T-helper 2 cell treated with Interferon-gamma antibody and Interleukin-4, amounts not matched to agents 100 ng/mL and 5 ng/mL, for 36 hours (primary cell): ENCODE results near the gene TMEM121. TPM values are rescaled to one million over a fixed set of nuclear protein-coding genes. Genes with fewer than 3 reads are reported as not detected.

Source experiments
- intact Hi-C: fragments of 100-400 bp; cut with micrococcal nuclease; formaldehyde crosslinking; loops from one replicate; pipeline ENCODE4 v1.15.1; 2023
- total RNA-seq: library from RNA; stranded (reverse); gene quantifications from 2 replicates; pipeline ENCODE4 v1.2.3, GENCODE V29; 2022

The TMEM121 gene
- total RNA-seq, 1 donor from 2014 or later = 4.1 TPM

DNA sequence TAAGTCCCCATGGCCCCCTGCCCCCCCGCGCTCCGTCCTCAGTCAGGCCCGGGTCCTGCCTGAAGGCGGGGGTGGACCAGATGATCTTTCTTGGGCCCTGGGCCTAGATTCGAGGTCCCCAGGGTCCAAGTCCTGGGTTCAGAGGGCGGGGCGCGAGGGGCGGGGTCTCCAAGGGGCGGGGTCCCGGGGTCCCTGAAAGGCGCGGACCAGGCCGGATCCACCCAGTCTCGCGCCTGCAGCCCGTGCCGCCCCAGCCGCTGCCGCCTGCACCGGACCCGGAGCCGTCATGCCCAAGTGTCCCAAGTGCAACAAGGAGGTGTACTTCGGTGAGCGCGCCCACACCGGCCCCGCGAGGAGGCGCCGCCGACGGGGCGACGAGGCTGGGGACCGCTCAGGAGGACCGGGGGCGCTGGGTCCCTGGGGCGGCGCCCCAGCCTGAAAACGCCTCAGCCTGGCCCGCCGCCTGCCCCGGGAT is 39.4 kb upstream of the TMEM121 start:
- intact Hi-C loops = loop anchor here (10.0 kb wide), 1 partner anchor 422 kb away; the partner anchor contains the start of gene GPR132

DNA sequence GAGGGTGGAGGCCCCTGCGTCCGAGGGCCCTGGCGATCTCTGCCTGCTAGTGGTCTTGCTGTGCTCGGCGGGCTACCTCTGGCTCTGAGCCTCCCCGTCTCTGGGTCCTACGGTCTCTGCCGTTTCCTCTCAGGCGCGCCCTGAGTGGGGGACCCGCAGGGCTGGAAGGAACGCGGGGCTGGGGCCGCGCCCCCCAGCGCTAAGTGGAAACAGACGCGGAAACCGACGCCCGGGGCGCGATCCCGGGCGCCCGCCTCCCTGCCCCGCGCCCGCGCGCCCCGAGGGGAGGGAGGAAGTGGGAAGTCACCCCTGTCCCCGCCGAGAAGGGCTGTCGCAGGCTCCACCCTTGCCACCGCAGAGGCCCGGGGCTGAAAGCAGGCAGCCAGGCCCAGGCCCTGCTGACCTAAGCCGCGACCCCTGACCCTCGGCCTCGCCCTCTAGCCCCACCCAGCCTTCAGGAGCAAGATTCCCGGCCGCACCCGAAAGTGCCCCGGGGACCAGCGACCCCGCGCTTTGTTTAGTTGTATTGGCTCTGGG is 38.9 kb upstream of the TMEM121 start:
- intact Hi-C loops = loop anchor here (10.0 kb wide), 1 partner anchor 423 kb away; the partner anchor contains the start of gene GPR132

DNA sequence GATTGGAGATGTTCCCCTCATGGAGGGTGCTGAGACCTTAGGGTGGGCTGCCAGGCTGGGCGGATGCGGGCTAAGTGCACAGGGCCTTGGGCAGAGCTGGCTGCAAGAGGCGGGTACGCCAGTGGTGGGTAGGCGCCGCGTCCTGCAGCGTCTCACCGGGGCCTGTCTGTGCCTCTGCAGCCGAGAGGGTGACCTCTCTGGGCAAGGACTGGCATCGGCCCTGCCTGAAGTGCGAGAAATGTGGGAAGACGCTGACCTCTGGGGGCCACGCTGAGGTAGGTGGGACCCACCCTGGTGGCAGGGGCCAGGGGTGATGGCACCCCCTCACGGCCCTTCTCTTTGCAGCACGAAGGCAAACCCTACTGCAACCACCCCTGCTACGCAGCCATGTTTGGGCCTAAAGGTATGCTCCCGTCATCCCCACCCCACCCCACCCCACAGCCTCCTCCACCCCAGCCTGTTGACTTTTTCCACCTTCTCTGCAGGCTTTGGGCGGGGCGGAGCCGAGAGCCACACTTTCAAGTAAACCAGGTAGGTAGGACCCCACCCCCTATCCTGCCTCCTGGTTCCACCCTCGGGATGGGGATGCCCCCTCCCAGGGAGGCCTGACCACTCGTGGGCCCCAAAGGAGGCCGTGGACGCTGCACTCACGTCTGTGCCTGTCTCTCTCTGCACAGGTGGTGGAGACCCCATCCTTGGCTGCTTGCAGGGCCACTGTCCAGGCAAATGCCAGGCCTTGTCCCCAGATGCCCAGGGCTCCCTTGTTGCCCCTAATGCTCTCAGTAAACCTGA is 38.2 kb upstream of the TMEM121 start:
- intact Hi-C loops = loop anchor here (10.0 kb wide), 1 partner anchor 423 kb away; the partner anchor contains the start of gene GPR132

DNA sequence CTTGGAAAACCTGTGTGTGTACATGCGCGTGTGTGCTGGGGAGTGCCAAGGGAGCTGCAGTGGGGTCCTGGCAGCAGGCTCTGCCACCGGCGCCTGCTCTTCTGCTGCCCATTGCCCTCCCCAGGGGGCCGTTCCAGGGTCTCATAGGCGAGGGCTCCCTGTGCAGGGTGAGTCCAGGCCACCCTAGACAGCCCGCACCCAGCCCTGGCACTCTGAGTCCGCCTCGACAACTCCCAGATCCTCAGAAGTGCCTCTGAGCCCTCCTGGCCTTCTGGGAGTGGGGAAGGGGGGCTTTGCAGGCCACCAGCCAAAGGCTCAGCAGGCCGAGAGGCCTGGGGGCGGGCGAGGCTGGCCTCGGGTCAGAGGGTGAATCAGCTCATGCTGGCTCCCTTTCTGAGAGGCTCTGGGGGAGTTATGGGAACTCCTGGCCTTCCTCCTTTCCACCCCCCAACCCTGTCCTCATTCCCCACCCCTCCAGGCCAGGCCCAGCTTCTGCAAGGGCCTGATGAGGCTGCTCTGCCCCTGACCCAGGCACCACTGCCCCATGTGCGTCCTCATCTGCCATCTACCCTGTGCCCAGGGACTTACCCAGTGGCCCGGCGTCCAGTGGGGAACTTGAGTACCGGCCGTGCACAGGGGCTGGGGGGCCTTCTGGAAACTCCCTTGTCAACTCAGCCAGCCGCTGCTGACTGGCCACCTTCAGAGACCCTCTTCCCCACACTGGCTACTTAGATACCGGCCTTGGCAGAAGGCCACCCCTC is 37.4 kb upstream of the TMEM121 start:
- intact Hi-C loops = loop anchor here (1.0 to 10.0 kb wide), 2 partner anchors 118 to 424 kb away; partner anchors contain the start of gene GPR132

DNA sequence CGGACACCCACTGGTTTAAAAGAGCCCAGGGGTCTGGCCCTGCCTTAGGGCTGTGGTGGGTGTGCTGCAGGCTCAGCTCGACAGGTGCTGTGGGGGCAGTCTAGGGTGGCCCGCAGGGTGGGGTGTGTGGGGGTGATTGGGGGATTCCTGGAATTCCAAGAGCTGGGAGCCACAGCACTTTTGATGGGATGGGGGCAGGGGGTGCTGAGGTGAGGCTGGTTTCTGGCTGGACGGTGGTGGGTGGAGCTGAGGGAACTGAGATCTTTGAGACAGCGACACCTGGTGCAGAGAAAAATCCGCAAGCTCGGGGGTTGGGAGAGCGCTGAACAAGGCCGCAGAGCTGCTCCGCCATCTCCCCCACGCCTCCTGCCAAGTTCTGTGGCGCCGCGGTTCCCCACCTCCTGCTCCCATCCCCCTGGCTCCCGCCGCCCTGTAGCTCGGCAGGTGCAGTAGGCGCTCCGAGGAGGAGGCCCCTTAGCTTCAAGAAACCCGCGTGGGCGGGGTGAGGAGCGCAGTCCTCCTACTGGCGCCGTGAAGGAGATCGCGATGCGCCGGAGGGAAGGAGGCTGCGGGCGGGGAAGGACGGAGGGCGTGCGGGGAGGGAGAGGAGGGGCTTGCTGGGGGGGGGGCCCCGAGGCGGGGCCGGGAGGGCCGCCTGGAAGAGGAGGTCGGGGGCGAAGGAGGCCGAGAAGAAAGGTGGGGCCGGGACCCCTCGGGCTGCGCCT is 36.7 kb upstream of the TMEM121 start:
- intact Hi-C loops = loop anchor here (1.0 to 10.0 kb wide), 10 partner anchors 8 to 1772 kb away; partner anchors contain the start of genes BRF1, CLBA1, CRIP2 and GPR132

DNA sequence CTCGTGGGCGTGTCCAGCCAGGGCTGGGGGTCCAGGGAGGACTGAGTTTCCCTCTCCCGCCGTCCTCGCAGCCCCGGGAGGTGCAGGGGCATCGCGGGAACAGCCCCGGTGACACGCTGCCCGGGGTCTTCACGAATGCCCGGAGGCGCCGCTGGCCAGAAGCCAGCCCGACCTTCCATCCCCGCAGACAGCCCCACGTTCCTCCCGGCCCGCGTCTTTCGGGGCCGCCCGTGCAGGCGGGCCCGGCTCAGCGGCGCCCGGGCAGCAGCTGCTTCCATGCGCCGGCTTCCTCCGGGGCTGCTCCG is 36.2 kb upstream of the TMEM121 start:
- intact Hi-C loops = loop anchor here (1.0 to 10.0 kb wide), 8 partner anchors 9 to 1773 kb away; partner anchors contain the start of genes BRF1, CLBA1, CRIP2 and MTA1

DNA sequence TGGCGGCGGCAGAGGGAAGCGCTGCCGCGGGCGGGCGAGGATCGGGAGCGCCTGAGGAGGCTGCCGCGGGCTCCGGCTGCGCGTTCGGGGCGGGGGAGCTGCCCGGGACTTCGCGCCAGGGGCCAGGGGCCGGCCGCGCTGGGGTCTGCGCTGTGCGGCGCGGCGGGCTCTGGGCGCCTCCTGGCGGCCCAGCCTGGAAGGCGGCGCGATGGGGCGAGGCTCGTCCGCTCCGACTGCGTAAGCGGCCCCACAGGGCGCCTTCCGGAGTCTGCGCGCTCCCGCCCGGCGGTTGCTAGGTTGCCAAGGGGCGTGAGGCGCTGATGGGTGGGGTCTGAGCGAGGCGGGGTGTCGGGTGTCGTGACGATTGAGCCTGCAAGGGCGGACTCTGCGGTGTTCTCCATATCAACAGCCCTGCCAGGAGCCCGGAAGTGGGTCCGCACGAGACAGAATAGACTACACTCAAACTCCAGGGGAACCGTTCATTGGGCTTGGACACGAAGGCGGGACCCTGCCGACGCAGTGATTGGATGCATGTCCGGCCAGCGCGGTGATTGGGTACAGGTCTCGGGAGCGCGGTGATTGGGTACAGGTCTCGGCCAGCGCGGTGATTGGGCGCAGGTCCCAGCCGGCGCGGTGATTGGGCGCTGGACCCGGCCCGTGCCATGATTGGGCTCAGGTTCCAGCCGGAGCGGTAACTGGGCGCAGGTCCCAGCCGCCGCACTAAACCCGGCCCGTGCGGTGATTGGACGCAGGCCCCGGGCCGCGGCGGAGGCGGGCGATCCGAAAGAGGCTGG is 35.6 kb upstream of the TMEM121 start, which contains the start of gene TEDC1:
TEDC1 (plus strand) TSS at position 675 of the 794 bp plus-strand sequence. CDS start 130 bp downstream, outside the sequence.
- intact Hi-C loops = loop anchor here (1.0 to 10.0 kb wide), 11 partner anchors 9 to 1773 kb away; partner anchors contain the start of genes BRF1, CLBA1, CRIP2 and MTA1

DNA sequence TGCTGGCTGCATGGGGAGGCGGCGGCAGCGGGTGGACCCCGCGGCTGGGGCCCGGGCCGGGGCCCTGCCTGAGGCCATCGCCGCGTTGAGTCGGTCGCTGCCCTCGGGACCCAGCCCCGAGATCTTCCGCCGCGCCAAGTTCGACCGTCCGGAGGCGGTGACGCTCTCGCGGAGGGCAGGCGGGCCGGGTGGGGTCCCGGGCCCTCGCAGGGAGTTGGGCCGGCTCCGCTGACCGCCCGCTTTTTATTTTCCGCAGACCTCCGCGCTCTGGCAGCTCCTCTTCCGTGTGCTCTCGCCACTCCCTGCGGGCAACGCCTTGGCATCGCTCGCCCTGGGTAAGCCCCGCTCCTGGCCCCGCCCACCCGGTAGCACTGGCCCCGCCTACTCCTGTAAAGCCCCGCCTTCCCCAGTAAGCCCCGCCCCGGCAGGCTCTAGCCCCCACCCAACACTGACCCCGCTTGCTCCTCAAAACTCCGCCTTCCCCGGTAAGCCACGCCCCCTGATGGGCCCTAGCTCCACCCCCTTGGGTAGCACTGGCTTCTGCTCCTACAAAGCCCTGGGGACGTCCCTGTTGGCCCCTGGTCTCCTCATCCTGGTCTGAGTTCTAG is 34.9 kb upstream of the TMEM121 start:
- intact Hi-C loops = loop anchor here (1.0 to 10.0 kb wide), 10 partner anchors 17 to 1774 kb away; partner anchors contain the start of genes BRF1, CLBA1, CRIP2 and MTA1

DNA sequence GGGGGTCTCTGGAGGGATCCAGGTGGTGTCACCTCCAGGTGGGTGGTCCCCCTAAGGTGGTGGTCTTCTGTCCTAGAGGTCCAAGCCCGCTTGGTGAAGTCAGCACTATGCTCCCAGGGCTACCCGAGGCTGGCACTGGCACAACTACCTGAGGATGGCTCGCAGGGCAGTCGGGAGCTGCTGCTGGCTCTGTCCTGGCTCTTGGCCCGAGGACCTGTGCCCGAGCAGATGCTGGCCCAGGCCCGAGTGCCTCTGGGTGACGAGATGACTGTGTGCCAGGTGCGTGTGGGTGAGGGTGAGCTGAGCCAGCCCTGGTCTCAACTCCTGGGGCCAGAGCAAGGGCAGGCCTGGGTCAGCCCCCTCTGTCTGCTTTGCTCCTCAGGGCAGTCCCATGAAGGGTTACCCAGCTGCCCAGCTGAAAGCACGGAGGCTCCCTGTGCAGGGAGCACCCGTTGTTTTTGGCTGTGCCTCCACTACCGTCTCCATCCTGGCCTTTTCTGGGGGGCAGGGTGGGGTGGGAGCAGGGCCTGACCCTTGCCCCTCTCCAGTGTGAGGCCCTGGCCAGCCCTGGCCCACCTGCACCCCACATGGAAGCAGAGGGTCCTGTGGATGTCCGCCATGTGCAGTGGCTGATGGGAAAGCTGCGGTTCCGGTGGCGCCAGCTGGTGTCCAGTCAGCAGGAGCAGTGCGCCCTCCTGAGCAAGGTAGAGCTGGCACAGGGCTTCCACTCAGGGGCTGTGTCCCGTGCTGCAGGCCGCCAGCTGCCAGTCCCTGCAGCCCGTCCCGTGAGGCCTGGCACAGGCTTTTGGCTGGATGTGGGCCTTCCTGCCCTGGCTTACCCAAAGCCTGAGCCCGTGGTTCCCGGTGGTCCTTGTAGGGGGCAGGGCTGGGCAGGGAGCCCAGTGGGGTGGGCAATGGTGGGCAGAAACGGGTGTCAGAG is 34.1 kb upstream of the TMEM121 start:
- intact Hi-C loops = loop anchor here (5.0 to 10.0 kb wide), 2 partner anchors 508 to 1775 kb away; partner anchors contain the start of genes CLBA1, XRCC3 and ZFYVE21

DNA sequence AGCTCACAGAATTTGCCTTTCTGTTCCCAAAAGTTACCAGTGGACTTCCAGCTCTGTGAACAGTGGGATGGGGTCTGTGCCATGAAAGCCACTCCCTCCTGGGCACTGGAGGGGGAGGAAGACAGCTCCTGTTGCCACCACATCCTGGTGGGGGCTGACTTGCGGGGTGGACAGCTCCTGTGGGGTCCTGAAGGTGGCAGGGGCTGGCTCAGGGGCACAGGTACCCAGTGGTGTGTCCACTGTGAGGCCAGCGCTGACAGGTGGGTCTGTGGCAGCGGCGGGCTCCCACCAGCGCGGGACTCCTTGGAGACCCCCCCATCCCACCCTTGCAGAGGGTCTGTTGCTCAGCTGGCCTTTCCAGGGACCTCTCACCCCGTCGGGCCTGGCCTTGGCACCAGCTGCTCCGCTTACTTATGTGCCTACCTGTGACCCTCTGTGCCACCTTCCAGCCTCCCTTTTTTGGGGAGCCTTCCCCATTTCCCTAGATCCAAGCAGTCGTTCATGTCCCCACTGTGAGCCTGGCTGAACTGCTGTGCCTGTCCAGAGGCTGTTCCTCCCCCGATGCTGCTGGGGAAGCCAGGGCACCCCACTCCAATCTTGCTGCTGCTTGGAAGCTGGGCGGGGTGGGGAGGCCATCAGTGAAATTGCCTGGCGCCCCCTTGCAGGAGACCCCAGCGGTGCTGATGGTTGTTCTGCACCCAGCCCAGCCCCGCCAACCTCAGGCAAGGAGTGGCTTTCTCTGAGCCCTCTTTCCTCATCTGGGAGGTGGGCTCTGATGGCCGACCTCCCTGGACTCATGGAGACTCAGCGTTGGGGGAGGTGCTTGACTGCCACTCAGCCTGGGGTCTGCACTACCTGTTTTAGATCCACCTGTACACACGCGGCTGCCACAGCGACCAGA is 33.2 kb upstream of the TMEM121 start:
- intact Hi-C loops = loop anchor here (5.0 to 10.0 kb wide), 2 partner anchors 508 to 1776 kb away; partner anchors contain the start of genes CLBA1, XRCC3 and ZFYVE21

DNA sequence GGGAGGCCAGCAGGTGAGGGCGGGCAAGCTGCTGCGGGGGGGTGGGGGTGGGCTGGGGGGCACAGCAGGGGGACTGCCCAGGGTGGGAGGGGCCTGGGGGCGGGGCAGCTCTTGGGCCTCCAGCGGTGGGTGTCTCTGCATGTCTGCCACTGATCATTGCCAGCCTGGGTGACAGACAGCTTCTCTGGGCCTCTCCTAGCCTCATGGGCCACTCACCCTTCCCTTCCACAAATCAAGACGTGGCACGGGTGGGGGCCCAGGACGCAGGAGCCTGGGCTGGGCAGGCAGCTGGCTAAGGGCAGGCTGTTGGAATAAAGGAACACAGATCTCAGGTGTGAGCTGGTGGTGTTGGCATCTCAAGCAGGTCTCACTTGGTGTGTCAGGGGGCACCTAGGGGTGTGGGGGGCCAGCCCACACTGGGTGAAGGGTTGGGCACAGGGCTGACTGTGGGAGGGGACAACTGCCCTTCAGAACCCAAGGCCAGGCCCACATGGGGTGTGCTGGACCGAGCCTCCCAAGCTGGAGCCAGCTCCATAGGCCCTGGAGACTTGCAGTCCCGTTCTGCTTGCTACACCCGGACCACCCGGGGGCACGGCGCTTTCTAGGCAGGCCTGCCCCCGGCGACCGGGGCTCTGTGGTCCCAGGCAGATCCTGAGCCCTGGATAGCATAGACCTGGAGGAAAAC is 32.3 kb upstream of the TMEM121 start:
- intact Hi-C loops = loop anchor here (5.0 to 10.0 kb wide), 2 partner anchors 509 to 1777 kb away; partner anchors contain the start of genes CLBA1, XRCC3 and ZFYVE21

DNA sequence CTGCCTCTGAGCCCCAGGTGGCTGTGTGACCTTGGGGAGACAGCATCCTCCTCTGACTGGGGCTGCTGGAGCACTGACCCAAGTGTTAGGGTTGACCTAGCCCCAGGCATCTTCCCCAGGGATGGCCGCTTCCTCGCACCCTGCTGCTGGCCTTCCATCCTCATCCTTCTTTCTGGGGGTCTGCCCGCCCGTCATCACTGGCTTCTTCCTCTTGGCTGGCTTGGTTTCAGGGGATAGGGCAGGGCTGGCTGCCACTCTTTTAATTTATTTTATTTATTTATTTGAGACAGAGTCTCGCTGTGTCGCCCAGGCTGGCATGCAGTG is 31.8 kb upstream of the TMEM121 start:
- intact Hi-C loops = loop anchor here (5.0 to 10.0 kb wide), 2 partner anchors 510 to 1777 kb away; partner anchors contain the start of genes CLBA1, XRCC3 and ZFYVE21

DNA sequence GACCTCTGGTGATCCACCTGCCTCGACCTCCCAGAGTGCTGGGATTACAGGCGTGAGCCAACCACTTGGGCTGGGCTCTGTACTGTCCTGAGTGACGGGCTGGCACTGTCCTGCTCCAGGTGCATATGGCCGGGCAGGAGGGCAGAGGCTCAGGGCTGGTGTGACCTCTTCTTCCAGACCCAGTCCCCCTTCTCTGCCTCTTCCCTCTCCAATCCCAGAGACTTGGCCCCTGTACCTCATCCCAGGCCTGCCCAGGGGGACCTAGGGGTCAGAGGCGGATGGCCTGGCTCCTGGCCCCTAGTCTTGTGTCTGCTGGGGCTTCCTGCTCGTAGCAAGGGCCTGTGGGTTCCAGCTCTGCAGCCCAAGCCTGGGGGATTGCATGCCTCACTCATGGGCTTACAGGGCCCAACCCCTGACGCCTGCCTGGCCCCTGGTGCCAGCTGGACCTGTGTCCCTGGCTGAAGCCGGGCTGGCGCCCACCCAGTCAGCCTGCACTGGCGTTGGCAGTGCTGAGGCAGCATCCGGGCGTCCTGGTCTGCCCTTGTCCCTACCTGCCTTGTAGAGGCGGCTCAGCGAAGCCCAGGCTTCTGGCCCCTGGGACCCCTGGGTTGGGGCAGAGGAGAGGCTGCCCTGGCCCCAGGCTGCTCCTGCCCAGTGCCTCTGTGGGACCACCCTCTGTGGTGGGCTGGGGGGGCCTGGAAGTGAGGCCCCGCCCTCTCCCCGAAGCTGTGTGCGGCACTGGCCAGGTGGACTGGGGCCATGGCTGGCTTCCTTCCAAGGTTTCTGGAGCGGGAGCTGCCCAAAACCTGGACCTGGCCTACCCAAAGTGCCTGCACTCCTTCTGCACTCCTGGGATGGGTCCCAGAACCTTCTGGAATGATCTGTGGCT is 31.0 kb upstream of the TMEM121 start:
- intact Hi-C loops = loop anchor here (10.0 kb wide), 1 partner anchor 511 kb away; the partner anchor contains the start of gene CLBA1

DNA sequence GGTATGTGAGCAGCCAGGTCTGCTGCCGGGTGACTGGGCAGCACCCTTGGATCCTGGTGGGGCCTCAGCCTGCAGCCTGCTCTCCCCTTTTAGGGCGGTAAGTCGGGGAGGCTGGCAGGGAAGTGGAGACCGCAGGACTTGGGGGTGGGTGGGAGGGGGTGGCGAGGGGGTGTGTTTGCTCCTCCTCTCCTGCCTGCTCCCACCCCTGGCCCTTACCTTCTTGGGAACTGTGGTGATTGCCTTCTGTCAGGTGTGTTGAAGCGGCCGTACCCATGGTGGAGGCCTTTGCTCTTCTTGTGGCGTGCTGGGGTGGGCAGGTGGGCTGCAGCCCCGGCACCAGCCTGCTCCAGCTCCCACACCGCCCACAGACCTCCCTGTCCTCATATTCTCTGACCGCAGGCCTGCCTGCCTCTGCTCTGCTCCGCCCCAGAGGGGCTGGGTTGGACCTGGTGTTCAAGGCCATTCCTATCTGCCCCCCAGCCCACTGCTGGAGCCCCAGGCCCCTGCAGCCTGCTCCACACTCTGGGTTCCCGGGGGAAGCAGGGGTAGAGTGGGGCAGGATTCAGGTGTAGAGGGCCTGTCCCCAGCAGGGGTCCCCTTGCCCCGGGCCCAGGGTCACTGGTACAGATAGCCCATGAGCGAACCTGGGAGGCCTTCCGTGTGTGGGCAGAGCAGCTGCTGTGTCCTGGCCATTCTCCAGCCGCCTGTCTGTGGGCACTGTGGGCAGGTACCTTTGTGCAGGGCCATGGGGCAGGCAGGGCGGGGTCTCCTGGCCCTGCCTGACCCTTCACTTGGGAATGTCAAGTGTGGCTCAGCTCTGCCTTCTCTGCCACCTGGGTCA is 30.2 kb upstream of the TMEM121 start:
- intact Hi-C loops = loop anchor here (10.0 kb wide), 1 partner anchor 511 kb away; the partner anchor contains the start of gene CLBA1
